ENCODE results near the gene COL6A3.

COL6A3 gene

DNA sequence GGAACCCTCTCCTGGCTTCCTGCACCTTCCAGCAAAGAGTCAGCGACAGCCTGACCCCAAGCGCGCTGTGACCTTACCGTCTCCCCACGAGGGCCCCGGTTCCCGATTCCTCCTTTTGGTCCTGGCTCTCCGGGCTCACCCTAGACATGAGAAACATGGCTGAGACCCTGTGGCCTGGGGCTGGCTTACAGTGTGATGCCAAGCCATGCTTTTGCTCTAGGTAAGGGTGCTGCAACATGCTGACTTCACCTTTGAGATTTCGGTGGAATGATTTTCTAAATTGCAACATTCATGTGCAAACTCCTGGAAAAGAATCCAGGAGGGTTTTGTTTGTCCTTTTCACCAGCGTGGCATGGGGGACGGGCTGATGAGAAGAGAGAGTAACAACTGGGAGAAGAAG is 63.9 kb downstream of the COL6A3 start:
- TF ChIP-seq EZH2phosphoT487 (IDR thresholded peaks at IDR 0.05; ENCODE audit: borderline replicate concordance, low read length) = no peak
- TF ChIP-seq, protein P1, sequence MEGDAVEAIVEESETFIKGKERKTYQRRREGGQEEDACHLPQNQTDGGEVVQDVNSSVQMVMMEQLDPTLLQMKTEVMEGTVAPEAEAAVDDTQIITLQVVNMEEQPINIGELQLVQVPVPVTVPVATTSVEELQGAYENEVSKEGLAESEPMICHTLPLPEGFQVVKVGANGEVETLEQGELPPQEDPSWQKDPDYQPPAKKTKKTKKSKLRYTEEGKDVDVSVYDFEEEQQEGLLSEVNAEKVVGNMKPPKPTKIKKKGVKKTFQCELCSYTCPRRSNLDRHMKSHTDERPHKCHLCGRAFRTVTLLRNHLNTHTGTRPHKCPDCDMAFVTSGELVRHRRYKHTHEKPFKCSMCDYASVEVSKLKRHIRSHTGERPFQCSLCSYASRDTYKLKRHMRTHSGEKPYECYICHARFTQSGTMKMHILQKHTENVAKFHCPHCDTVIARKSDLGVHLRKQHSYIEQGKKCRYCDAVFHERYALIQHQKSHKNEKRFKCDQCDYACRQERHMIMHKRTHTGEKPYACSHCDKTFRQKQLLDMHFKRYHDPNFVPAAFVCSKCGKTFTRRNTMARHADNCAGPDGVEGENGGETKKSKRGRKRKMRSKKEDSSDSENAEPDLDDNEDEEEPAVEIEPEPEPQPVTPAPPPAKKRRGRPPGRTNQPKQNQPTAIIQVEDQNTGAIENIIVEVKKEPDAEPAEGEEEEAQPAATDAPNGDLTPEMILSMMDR (IDR thresholded peaks at IDR 0.05; ENCODE audit: low read depth, low read length, poor library complexity, severe bottlenecking) = no peak
- Histone ChIP-seq H3K4me1 (ENCODE audit: control insufficient read depth, low read length) (no peaks in the 10 kb centered on the region), H3K4me2 (ENCODE audit: low read length) (no peak overlapping the region), H3K9me2 (replicated peaks; ENCODE audit: control insufficient read depth, low read length) (no peaks in the 10 kb centered on the region), H3K36me3 (ENCODE audit: control insufficient read depth, low read length) (no peaks in the 10 kb centered on the region), H4K20me1 (ENCODE audit: control insufficient read depth, insufficient read depth, low read depth, low read length) (no peaks in the 10 kb centered on the region), H3F3A (ENCODE audit: control insufficient read depth, insufficient read depth) (no peaks in the 10 kb centered on the region), H3K4me3 (ENCODE audit: low read length) (no peak overlapping the region), H3K79me2 (ENCODE audit: control insufficient read depth, low read length) (no peaks in the 10 kb centered on the region), H3K27ac (ENCODE audit: low read depth, low read length) (no peak overlapping the region), H3K27me3 (ENCODE audit: control insufficient read depth, low read length) (peaks cover 2% of the 10 kb centered on the region; the same call in 1 of the 2 replicates), H3K9me3 (ENCODE audit: control insufficient read depth, insufficient read depth, low read length) (no peaks in the 10 kb centered on the region)

DNA sequence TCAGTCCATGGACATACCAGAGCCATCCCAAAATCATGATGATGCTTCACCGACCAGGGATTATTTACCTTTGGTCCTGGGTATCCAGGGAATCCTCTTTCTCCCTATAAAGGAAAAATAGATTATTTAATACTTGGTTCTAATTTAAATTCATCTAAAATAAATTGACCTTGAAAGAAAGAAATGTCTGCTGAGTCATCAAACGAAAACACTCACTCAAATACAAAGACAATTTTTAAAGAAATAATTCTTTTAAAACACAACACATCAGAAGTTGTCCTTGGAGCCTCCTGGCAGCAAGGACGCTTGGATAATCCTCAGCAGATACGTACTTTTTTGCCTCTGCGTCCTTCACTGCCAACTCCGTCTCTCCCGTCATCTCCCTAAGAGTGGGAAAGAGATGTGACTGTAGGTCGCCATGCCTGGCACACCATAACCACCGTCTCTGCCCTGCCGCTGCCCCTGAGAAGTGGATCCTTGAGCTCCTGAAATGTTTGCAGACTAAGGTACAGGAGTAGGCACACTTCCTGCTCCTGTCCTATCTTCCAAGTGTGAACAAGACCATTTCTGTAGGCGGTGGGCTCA is 65.6 kb downstream of the COL6A3 start:
- Histone ChIP-seq H3K4me1 (ENCODE audit: control insufficient read depth, low read length) (no peaks in the 10 kb centered on the region), H3K9me2 (replicated peaks; ENCODE audit: control insufficient read depth, low read length) (no peaks in the 10 kb centered on the region), H3K9me3 (ENCODE audit: control insufficient read depth, insufficient read depth, low read length) (no peaks in the 10 kb centered on the region), H3K36me3 (ENCODE audit: control insufficient read depth, low read length) (no peaks in the 10 kb centered on the region), H3F3A (ENCODE audit: control insufficient read depth, insufficient read depth) (no peaks in the 10 kb centered on the region), H3K4me3 (ENCODE audit: low read length) (no peak overlapping the region), H3K27ac (ENCODE audit: low read depth, low read length) (no peak overlapping the region), H3K27me3 (ENCODE audit: control insufficient read depth, low read length) (peaks cover 4% of the 10 kb centered on the region; the same call in 1 of the 2 replicates), H3K79me2 (ENCODE audit: control insufficient read depth, low read length) (no peaks in the 10 kb centered on the region), H4K20me1 (ENCODE audit: control insufficient read depth, insufficient read depth, low read depth, low read length) (no peaks in the 10 kb centered on the region), H3K4me2 (ENCODE audit: low read length) (no peak overlapping the region)
- TF ChIP-seq, protein P1 (IDR thresholded peaks at IDR 0.05; ENCODE audit: low read depth, low read length, poor library complexity, severe bottlenecking) = no peak
- no peak for TF ChIP-seq EZH2phosphoT487 (IDR thresholded peaks at IDR 0.05; ENCODE audit: borderline replicate concordance, low read length)

DNA sequence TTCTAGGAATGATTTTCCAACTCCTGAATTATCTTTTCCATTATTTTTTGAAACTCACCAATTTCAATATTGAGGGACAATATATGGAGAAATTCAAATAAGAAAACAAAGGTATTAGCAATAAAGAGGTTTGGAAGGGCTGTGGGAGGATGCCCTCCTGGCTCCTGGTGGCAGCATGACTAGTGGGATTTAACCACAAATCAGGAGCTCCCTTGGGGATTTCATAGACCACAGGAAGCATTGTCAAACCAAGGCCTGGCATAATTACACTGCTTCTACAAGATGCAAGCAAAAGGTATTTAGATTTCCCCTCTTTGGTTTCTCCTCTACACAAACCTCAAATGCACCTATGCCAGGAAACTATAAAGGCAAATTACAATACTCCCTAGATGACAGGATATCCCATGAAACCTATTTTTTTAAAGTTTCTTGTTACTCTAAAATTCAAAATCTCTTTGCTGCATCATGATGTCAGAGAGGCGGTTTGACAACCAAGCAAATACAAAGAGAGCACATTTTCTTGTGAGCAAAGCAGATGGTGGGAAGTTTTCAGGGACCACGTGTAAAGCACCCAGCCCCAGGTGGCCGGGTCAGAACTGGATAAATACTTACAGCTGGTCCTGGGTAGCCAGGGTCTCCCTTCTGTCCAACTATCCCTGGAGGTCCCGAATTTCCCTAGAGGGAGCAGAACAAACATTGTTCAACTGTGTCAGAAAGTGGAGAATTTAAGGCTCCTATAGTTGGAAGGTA is 67.9 kb downstream of the COL6A3 start:
- Histone ChIP-seq H3F3A (ENCODE audit: control insufficient read depth, insufficient read depth) (no peaks in the 10 kb centered on the region), H3K4me1 (ENCODE audit: control insufficient read depth, low read length) (no peaks in the 10 kb centered on the region), H3K27me3 (ENCODE audit: control insufficient read depth, low read length) (0 out of 2 replicates have a peak, but pooled peaks cover 4% of the 10 kb centered on the region), H3K27ac (ENCODE audit: low read depth, low read length) (no peak overlapping the region), H3K4me2 (ENCODE audit: low read length) (no peak overlapping the region), H3K9me3 (ENCODE audit: control insufficient read depth, insufficient read depth, low read length) (no peaks in the 10 kb centered on the region), H3K36me3 (ENCODE audit: control insufficient read depth, low read length) (no peaks in the 10 kb centered on the region), H3K9me2 (replicated peaks; ENCODE audit: control insufficient read depth, low read length) (no peaks in the 10 kb centered on the region), H3K4me3 (ENCODE audit: low read length) (no peak overlapping the region), H4K20me1 (ENCODE audit: control insufficient read depth, insufficient read depth, low read depth, low read length) (no peaks in the 10 kb centered on the region), H3K79me2 (ENCODE audit: control insufficient read depth, low read length) (no peaks in the 10 kb centered on the region)
- no peak for TF ChIP-seq EZH2phosphoT487 (IDR thresholded peaks at IDR 0.05; ENCODE audit: borderline replicate concordance, low read length)

DNA sequence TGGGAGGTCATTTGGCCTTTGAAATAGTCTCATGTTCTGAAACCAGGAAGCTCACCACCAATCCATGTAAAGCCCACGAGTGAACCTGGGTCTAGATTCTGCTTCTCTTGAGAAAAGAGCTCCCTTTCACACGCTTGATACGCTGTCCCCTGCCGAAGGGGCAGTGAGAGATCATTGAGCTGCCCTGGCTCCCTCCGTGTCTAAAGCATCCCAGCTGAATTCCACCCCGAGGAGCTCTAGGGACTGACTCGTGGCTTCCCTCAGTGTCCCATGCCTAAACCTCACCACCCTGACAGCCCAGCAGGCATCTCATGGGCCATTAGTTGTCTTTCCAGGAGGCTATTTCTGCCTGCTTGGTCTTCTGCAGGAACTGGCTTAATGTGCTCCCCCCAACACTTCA is 68.6 kb downstream of the COL6A3 start:
- H3K4me1 ChIP-seq (ENCODE audit: control insufficient read depth, low read length) = no peaks in the 10 kb centered on the region
- H3K27me3 ChIP-seq (ENCODE audit: control insufficient read depth, low read length) = 0 out of 2 replicates have a peak, but pooled peaks cover 4% of the 10 kb centered on the region
- no peaks in the 10 kb centered on the region for H3K36me3 ChIP-seq (ENCODE audit: control insufficient read depth, low read length)
- H3K79me2 ChIP-seq (ENCODE audit: control insufficient read depth, low read length) = no peaks in the 10 kb centered on the region
- no peaks in the 10 kb centered on the region for H3K9me3 ChIP-seq (ENCODE audit: control insufficient read depth, insufficient read depth, low read length)
- H3F3A ChIP-seq (ENCODE audit: control insufficient read depth, insufficient read depth) = no peaks in the 10 kb centered on the region
- H3K9me2 ChIP-seq (replicated peaks; ENCODE audit: control insufficient read depth, low read length) = no peaks in the 10 kb centered on the region
- TF ChIP-seq, protein P1 (IDR thresholded peaks at IDR 0.05; ENCODE audit: low read depth, low read length, poor library complexity, severe bottlenecking) = no peak
- TF ChIP-seq EZH2phosphoT487 (IDR thresholded peaks at IDR 0.05; ENCODE audit: borderline replicate concordance, low read length) = no peak
- no peak overlapping the region for H3K4me3 ChIP-seq (ENCODE audit: low read length)
- H4K20me1 ChIP-seq (ENCODE audit: control insufficient read depth, insufficient read depth, low read depth, low read length) = no peaks in the 10 kb centered on the region
- no peak overlapping the region for H3K27ac ChIP-seq (ENCODE audit: low read depth, low read length)
- H3K4me2 ChIP-seq (ENCODE audit: low read length) = no peak overlapping the region

Data from DOHH2 (cell line).